Measurements from ENCODE around the gene FAHD2A.

Gene FAHD2A

DNA sequence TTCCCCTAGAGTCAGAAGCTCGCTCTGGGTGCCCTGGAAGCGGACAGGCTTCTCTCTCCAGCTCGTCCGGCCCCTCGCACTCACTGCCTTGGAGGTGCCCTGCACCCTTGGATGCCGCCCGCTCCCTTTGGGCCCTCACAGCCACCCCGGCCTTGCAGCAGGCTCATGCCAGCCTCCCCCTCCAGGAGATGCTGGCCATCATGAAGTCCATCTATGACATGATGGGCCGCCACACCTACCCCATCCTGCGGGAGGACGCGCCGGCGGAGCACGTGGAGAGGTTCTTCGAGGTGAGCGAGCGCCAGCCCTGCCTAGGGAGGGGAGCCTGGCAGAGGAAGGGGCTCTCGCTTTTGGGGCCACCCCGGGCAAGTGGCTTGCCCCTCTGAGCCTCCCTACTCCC is 20.3 kb upstream of the FAHD2A start:
- Mint-ChIP-seq H3K27ac (no peak overlapping the region), H3K27me3 (peaks cover 4% of the 10 kb centered on the region), H3K36me3 (ENCODE audit: low read depth) (no peaks in the 10 kb centered on the region), H3K4me3 (no peak overlapping the region), H3K9me3 (no peaks in the 10 kb centered on the region), H3K4me1 (ENCODE audit: low read depth) (no peaks in the 10 kb centered on the region)

DNA sequence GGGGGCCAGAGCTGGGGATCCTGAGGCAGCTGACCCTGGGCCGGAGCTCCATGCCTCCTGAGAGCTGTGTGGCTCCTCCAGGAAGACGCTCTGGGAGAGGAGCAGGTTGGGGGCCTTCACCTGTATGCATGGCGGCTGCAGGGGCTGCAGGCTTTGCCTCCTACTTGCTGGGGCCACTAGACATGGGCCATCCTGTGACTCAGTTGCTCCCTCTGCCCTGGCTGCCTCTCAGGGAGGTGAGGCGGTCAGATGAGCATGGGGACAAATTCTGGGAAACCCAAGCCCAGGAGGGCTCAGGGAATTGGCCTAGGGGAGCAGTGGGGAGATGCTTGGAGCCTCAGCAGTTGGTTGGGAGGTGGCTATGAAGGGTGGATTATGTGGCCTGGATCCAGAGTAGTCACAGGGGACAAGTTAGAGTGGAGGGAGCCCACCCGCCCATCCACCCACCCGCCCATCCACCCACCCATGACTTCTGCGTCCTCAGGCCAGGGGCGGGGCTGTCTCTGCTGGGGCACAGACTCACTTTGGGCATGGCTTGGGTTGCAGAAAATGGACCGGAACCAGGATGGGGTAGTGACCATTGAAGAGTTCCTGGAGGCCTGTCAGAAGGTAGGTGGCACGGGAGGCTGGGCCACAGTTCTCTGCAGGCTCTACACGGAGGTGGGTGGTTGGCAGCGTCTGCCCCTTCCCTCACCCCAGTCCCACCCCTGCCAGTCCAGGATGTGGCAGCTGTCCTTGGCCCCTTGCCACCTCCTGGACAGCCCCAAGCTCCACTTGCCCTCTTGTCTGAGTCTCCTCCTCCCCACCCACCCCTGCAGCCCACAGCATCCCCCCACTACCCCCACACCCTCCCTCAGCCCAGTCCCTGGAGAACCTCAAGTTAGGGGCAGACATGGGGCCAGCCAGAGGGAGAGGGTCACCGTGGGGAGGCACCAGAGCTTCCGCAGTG is 19.5 kb upstream of the FAHD2A start:
- H3K4me1 Mint-ChIP-seq (ENCODE audit: low read depth) = no peaks in the 10 kb centered on the region
- H3K27me3 Mint-ChIP-seq = peaks cover 4% of the 10 kb centered on the region
- H3K36me3 Mint-ChIP-seq (ENCODE audit: low read depth) = no peaks in the 10 kb centered on the region
- H3K4me3 Mint-ChIP-seq = no peak overlapping the region
- no peaks in the 10 kb centered on the region for H3K9me3 Mint-ChIP-seq
- no peak overlapping the region for H3K27ac Mint-ChIP-seq

DNA sequence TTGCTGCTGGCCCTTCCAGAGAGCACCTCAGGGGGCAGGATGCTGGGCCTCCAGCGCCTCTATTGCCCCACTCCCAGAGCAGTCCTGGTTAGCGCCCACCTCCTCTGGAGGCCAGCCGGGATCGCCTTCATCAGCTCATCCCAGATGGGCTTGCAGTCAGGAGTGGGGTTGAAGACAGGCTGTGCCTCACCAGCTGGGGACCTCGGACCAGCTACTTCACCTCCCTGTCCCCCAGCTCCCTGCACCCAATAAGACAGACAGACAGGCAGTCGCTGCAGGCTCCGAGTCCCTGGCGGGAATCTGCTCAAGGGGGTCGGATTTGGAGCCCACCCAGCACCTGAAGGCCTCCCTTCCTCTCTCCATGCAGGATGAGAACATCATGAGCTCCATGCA is 18.9 kb upstream of the FAHD2A start:
- Mint-ChIP-seq H3K9me3 (no peaks in the 10 kb centered on the region), H3K27ac (no peak overlapping the region), H3K4me1 (ENCODE audit: low read depth) (no peaks in the 10 kb centered on the region), H3K27me3 (peaks cover 4% of the 10 kb centered on the region), H3K36me3 (ENCODE audit: low read depth) (no peaks in the 10 kb centered on the region), H3K4me3 (no peak overlapping the region)

DNA sequence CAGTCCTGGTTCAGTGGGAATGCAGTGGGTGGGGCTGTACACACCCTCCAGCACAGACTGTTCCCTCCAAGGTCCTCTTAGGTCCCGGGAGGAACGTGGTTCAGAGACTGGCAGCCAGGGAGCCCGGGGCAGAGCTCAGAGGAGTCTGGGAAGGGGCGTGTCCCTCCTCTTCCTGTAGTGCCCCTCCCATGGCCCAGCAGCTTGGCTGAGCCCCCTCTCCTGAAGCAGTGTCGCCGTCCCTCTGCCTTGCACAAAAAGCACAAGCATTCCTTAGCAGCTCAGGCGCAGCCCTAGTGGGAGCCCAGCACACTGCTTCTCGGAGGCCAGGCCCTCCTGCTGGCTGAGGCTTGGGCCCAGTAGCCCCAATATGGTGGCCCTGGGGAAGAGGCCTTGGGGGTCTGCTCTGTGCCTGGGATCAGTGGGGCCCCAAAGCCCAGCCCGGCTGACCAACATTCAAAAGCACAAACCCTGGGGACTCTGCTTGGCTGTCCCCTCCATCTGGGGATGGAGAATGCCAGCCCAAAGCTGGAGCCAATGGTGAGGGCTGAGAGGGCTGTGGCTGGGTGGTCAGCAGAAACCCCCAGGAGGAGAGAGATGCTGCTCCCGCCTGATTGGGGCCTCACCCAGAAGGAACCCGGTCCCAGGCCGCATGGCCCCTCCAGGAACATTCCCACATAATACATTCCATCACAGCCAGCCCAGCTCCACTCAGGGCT is 17.5 kb upstream of the FAHD2A start:
- peaks cover under 1% of the 10 kb centered on the region for H3K27me3 Mint-ChIP-seq

DNA sequence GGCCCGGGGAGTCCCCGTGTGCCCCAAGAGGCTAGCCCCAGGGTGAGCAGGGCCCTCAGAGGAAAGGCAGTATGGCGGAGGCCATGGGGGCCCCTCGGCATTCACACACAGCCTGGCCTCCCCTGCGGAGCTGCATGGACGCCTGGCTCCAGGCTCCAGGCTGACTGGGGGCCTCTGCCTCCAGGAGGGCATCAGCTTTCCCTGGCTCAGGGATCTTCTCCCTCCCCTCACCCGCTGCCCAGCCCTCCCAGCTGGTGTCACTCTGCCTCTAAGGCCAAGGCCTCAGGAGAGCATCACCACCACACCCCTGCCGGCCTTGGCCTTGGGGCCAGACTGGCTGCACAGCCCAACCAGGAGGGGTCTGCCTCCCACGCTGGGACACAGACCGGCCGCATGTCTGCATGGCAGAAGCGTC is 16.9 kb upstream of the FAHD2A start:
- Mint-ChIP-seq H3K27ac (no peak overlapping the region), H3K4me3 (no peak overlapping the region), H3K4me1 (ENCODE audit: low read depth) (no peaks in the 10 kb centered on the region), H3K9me3 (no peaks in the 10 kb centered on the region), H3K27me3 (no peaks in the 10 kb centered on the region), H3K36me3 (ENCODE audit: low read depth) (no peaks in the 10 kb centered on the region)

More for the DNA sequence above, 17.5 kb upstream of the FAHD2A start:
- no peaks in the 10 kb centered on the region for H3K4me1 Mint-ChIP-seq (ENCODE audit: low read depth)
- H3K36me3 Mint-ChIP-seq (ENCODE audit: low read depth) = no peaks in the 10 kb centered on the region
- H3K9me3 Mint-ChIP-seq = no peaks in the 10 kb centered on the region
- H3K4me3 Mint-ChIP-seq = no peak overlapping the region
- H3K27ac Mint-ChIP-seq = no peak overlapping the region

DNA sequence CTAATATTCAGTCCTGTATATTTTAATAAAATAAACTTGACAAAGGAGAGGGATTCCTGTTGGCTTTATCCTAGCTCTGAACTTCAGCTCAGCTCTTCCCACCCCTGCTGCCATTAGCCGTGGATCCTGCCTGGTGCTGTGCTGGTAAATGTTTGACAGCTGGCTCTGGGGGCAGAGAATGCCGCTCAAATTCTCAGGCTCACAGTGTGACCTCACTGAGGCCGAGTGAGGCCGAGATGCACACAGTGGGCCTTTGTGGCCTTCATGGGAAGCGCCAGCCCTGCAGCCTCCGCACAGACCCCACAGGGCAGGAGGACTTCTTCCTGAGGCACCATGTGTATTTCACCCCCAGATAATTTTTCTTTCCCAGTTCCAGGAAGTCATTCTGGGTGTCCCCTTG is 16.5 kb upstream of the FAHD2A start:
- Mint-ChIP-seq H3K4me1 (ENCODE audit: low read depth) (no peaks in the 10 kb centered on the region), H3K4me3 (no peak overlapping the region), H3K27me3 (no peaks in the 10 kb centered on the region), H3K36me3 (ENCODE audit: low read depth) (no peaks in the 10 kb centered on the region), H3K27ac (no peak overlapping the region), H3K9me3 (no peaks in the 10 kb centered on the region)

DNA sequence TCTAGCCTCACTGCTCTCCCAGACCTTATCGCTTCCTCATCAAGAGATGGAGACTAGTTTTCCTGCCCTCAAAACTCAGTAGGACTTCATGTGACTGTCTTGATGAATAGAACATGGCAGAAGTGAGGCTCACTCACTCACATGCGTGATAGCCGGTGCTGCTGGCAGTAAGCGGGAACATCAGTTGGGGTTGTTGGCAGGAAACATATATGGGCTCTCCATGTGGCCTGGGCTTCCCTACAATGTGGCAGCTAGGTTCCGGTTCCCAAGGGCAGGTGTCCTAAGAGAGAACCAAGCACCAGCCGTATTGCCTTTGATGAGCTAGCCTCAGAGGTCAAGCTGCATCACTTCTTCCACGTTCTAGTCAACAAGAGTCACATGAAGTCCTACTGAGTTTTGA is 15.2 kb upstream of the FAHD2A start:
- H3K4me3 Mint-ChIP-seq = no peak overlapping the region
- H3K4me1 Mint-ChIP-seq (ENCODE audit: low read depth) = no peaks in the 10 kb centered on the region
- H3K36me3 Mint-ChIP-seq (ENCODE audit: low read depth) = no peaks in the 10 kb centered on the region
- no peaks in the 10 kb centered on the region for H3K27me3 Mint-ChIP-seq
- no peaks in the 10 kb centered on the region for H3K9me3 Mint-ChIP-seq
- no peak overlapping the region for H3K27ac Mint-ChIP-seq

DNA sequence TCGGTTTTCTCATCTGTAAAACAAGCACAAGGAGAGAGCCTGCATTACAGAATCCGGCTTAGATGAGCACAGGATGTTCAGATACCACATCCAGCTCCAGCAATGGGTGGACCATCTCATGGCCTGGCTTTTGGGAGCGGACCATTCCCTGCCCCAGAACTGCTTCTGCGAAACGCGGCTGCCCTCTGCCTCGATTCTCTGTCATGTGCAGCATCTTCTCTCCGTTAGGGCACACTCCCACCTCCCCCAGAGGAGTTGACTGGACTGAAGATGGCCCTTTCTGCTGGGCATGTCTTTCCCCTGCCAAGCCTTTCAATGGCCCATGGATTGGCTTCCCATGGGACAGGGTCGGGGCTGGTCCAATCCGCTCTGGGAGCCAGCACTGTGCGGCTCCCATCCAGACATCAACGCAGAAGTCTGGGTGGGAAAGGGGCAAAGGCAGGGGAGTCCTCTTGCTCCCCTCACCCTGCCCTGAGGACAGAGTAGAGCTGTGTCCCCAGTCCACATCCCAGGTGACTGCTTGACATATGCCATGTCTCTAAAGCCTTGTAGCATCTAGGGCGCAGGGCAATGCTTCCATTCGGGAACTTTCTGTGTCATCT is 14.3 kb upstream of the FAHD2A start:
- Mint-ChIP-seq H3K4me1 (ENCODE audit: low read depth) (no peaks in the 10 kb centered on the region), H3K27ac (no peak overlapping the region), H3K9me3 (no peaks in the 10 kb centered on the region), H3K36me3 (ENCODE audit: low read depth) (no peaks in the 10 kb centered on the region), H3K27me3 (no peaks in the 10 kb centered on the region), H3K4me3 (no peak overlapping the region)

DNA sequence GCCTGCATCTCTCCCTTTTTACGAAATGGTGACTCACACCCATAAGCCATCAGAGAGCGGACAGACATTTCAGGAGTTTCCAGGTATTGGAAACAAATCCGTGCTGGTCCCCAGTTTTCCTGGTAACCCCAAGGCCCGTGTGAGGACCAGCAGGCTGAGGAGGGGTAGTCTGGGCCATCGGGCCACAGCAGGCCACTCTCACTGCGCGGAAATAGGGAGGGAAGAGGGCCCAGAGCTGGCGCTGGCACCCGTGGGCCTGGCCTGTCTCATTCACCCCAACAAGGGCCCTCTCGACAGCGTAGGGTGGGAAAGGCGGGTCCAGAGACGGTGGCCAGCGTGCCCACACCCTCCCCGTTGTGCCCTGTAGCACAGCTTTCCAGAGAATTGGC is 13.7 kb upstream of the FAHD2A start:
- Mint-ChIP-seq H3K36me3 (ENCODE audit: low read depth) (no peaks in the 10 kb centered on the region), H3K27ac (no peak overlapping the region), H3K9me3 (no peaks in the 10 kb centered on the region), H3K4me3 (no peak overlapping the region), H3K4me1 (ENCODE audit: low read depth) (no peaks in the 10 kb centered on the region), H3K27me3 (no peaks in the 10 kb centered on the region)

DNA sequence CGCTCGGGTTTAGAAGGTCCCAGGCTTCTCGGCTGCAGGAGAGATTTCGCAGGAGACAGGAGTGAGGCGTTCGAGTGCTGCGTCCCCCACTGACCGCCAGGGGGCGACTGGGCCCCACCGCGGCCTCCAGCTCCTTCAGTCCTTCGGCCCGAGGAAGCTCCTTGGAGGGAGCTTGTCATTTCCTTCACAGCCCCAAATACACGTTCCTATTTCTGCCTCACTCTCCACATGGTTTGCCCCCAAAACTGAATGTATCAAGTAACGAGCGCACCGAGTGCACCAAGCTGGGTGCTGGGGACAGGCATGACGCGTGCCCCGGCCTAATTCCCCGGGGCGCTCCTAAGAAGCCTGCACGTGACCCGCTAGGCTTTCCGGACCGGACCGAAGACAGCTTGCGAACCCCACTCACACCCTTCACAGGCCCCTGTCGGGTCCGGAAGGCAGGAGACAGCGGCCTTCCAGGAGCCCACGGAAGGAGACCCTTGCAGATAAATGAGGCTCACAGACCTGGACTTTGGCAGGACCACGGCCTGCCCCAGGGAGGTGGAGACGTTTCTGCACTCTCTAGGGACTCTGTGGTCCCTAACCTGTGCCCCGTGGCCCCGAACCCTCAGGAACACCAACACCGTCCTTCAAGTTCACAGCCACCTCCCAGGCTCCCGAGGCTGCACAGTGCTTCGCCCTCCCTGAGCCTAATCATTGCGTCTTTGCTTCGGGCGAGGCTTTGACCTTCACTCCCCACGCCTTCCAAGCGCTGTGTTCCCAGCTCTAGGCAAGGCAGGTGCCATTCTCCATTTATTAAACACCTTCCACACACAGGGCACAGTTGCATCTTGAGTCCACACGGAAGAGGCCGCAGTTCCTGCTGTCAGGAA is 13.0 kb upstream of the FAHD2A start:
- Mint-ChIP-seq H3K36me3 (ENCODE audit: low read depth) (no peaks in the 10 kb centered on the region), H3K4me1 (ENCODE audit: low read depth) (no peaks in the 10 kb centered on the region), H3K9me3 (no peaks in the 10 kb centered on the region), H3K27ac (no peak overlapping the region), H3K27me3 (no peaks in the 10 kb centered on the region), H3K4me3 (no peak overlapping the region)

DNA sequence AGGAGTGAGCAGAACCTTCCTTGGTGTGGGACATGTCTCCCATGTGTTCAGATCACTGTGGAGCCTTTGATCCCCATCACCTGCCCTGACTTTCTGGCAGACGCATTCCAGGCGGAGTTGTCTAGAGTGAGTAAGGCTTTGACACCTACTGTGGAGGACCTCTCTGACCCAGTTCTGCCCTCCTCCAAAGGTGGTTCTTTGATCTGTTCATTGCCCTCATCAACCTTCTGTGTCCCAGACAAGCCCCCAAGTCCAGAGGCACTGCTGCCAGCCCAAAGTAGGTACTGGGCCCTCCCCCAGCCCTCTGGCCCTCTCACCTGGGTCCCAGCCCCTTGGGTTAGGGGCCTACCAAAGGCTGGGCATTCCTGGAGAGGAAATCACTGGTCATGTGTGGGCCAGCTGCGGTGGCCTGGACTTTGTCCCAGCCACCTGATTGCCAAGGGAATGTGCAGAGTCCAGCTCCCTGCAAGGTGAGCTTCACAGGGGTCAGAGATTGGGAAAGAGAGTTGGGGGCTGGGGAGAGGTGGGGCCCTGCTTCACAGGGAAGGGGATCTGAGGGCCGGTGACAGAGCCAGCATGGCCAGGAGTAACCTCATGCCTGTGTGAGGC is 12.1 kb upstream of the FAHD2A start:
- Mint-ChIP-seq H3K4me3 (no peak overlapping the region), H3K36me3 (ENCODE audit: low read depth) (no peaks in the 10 kb centered on the region), H3K9me3 (no peaks in the 10 kb centered on the region), H3K27ac (no peak overlapping the region), H3K27me3 (no peaks in the 10 kb centered on the region), H3K4me1 (ENCODE audit: low read depth) (no peaks in the 10 kb centered on the region)

DNA sequence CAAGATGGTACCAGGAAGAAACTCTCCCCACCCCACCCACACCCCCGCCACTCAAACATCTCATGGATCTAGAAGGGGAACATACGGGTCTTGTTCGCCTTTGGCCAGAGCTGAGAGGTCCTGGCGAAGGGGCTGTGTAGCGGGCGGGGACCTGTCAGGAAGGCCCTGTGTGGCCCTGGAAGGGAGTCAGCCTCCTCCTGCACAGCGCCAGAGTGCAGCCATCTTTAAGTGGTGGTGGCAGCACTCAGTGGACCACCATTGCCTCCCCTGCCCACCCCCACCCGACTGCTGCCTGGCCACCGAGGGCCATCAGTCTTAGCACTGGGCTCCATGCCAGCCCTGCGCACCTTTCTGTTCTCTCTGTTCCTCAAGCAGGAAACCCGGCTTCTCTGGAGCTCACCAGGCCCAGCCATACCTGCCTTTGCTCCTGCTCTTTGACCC is 11.6 kb upstream of the FAHD2A start:
- H3K27me3 Mint-ChIP-seq = no peaks in the 10 kb centered on the region
- H3K4me3 Mint-ChIP-seq = no peak overlapping the region
- no peaks in the 10 kb centered on the region for H3K36me3 Mint-ChIP-seq (ENCODE audit: low read depth)
- H3K27ac Mint-ChIP-seq = no peak overlapping the region
- H3K9me3 Mint-ChIP-seq = no peaks in the 10 kb centered on the region
- H3K4me1 Mint-ChIP-seq (ENCODE audit: low read depth) = no peaks in the 10 kb centered on the region

DNA sequence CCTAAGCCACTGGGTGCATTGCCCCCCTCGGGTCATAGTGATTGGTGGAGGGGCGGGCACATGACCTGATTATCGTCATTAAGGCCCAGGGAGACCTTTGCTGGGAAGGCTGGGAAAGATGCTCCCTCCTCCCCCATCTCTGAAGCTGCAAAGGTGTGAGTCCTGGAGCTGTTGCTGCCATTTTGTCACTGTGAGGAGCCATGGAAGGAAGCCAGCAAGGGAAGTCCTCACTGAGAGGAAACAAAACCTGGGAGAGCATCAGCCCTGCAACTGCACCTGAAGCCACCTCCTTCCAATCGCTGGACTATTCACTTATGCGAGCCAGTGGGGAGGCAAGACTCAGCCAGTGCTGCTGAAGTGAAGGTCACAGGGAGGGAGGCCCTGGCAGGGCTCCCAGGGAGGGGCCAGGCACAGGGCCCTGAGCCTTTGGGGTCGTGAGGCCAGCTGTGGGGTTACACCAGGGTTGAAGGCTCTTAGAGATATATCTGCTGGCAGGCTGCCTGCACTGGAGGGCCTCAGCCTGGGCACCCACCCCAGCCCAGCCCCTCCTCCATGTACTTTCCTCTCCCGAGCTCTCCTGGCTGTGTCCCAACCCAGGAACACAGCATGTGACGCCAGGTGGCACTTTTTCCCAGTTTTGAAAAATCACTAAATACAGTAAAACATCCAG is 10.7 kb upstream of the FAHD2A start:
- Mint-ChIP-seq H3K27me3 (no peaks in the 10 kb centered on the region), H3K27ac (no peak overlapping the region), H3K9me3 (no peaks in the 10 kb centered on the region), H3K4me3 (no peak overlapping the region), H3K4me1 (ENCODE audit: low read depth) (no peaks in the 10 kb centered on the region), H3K36me3 (ENCODE audit: low read depth) (no peaks in the 10 kb centered on the region)

DNA sequence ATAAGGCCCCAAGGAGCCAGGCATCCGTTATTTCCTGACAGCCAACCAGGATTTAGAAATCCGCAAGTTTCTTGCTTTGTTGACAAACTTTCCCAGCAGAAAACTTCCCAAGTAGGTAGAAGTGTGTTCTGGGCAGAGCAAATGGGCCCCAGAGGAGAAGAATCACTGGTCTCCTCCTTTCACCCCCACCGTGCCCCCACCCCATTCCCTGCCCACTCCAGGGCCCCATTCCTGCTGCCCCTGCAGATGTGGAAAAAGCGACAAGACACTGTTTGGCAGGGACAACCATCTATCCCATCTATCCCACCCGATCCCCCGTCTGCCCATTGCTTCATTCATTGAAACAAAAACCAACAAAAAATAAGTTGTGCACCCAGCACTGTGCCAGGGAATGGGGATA is 10.2 kb upstream of the FAHD2A start:
- no peaks in the 10 kb centered on the region for H3K27me3 Mint-ChIP-seq
- no peaks in the 10 kb centered on the region for H3K4me1 Mint-ChIP-seq (ENCODE audit: low read depth)
- no peak overlapping the region for H3K4me3 Mint-ChIP-seq
- H3K9me3 Mint-ChIP-seq = no peaks in the 10 kb centered on the region
- no peaks in the 10 kb centered on the region for H3K36me3 Mint-ChIP-seq (ENCODE audit: low read depth)
- H3K27ac Mint-ChIP-seq = no peak overlapping the region
